Breast epithelium (tissue), 3 donors: ENCODE data around the gene RCOR2.

Experiments used
- CTCF ChIP-seq, 3 donors: fragments of 450-650 bp; IDR thresholded peaks; one replicate each; pipeline ENCODE4 v1.5.1; 2016 to 2017; ENCODE audit warnings: antibody characterized with exemption in 3 of 3, mild to moderate bottlenecking in 3 of 3, moderate library complexity in 3 of 3
- POLR2A ChIP-seq: fragments of 450-650 bp; IDR thresholded peaks from one replicate; pipeline ENCODE4 v1.6.1; 2016; ENCODE audit warnings: antibody characterized with exemption, mild to moderate bottlenecking, moderate library complexity
- POLR2AphosphoS5 ChIP-seq, 3 donors: sonication (generic); formaldehyde crosslinking; IDR thresholded peaks; one replicate each; pipeline ENCODE4 v1.6.1; 2017; ENCODE audit warnings: antibody characterized with exemption in 3 of 3

GRCh38 chr11:63931876-63932275 is 14.9 kb upstream of the RCOR2 start:
- TF ChIP-seq CTCF (IDR thresholded peaks at IDR 0.05) (no peak), POLR2A (no peak), POLR2AphosphoS5 (IDR thresholded peaks at IDR 0.05) (no peak)
